Panc1 (cell line): ENCODE results near the gene WHAMM. TPM values are rescaled to one million over a fixed set of nuclear protein-coding genes. Genes with fewer than 3 reads are reported as not detected.

Experiments used
- ATAC-seq: fragments of 200-7000 bp; cut with Tn5 transposase; 2 replicates; pipeline ENCODE4 v1.9.1; 2020; ENCODE audit warnings: mild to moderate bottlenecking, moderate library complexity
- BruUV-seq: library from RNA; stranded (reverse); fragments of 400-500 nt; replicated peaks from 2 replicates; lab custom pipeline; 2021; lab: Mats Ljungman, UMichigan
- CTCF ChIA-PET: fragments of 300-600 bp; sonication (Branson Sonifier 250); formaldehyde crosslinking; loops from one replicate; lab custom pipeline; 2022; ENCODE audit warnings: antibody characterized with exemption; lab: Charles Lee
- POLR2A ChIA-PET: fragments of 300-600 bp; sonication (Branson Sonifier 250); formaldehyde crosslinking; loops from one replicate; lab custom pipeline; 2022; ENCODE audit warnings: antibody characterized with exemption; lab: Charles Lee
- DNase-seq: peaks from one replicate; pipeline ENCODE4 v3.0.0-alpha.2; 2010; ENCODE audit warnings: low read depth, low spot score
- H3K27ac ChIP-seq: 2 replicates; pipeline ENCODE4 v1.5.1; 2011; ENCODE audit warnings: mild to moderate bottlenecking, low read length, inconsistent platforms
- H3K27me3 ChIP-seq: fragments of 200-500 bp; sonication (Bioruptor generic); 2 replicates; pipeline ENCODE4 v1.6.0; 2014; ENCODE audit warnings: low read length, inconsistent platforms; ENCODE audit not compliant: control insufficient read depth, insufficient read depth
- H3K36me3 ChIP-seq: fragments of 200-500 bp; sonication (Bioruptor generic); 2 replicates; pipeline ENCODE4 v1.5.1; 2014; ENCODE audit warnings: inconsistent platforms, mild to moderate bottlenecking, low read length, moderate library complexity; ENCODE audit not compliant: control insufficient read depth, insufficient read depth
- H3K4me1 ChIP-seq: 2 replicates; pipeline ENCODE4 v1.5.1; 2011; ENCODE audit warnings: inconsistent platforms, mild to moderate bottlenecking, low read length, moderate library complexity; ENCODE audit not compliant: control insufficient read depth, insufficient read depth
- H3K4me3 ChIP-seq, 2 experiments: 2 replicates each; pipeline ENCODE4 v1.5.1; 2011 to 2012; ENCODE audit warnings: low read depth in 2 of 2, low read length in 2 of 2, mild to moderate bottlenecking in 2 of 2, inconsistent platforms in 1 of 2, moderate library complexity in 1 of 2
- H3K9me3 ChIP-seq: fragments of 200-500 bp; sonication (Bioruptor generic); 2 replicates; pipeline ENCODE4 v1.5.1; 2014; ENCODE audit warnings: low read depth, mild to moderate bottlenecking, inconsistent platforms, low read length, moderate library complexity; ENCODE audit not compliant: control insufficient read depth, insufficient read depth
- CTCF ChIP-seq: fragments of 450-650 bp; IDR thresholded peaks from 2 replicates; pipeline ENCODE4 v1.5.1; 2017; ENCODE audit warnings: mild to moderate bottlenecking
- POLR2AphosphoS5 ChIP-seq: IDR thresholded peaks from 2 replicates; pipeline ENCODE4 v1.6.1; 2012; ENCODE audit warnings: mild to moderate bottlenecking, low read depth, low read length, moderate library complexity
- REST ChIP-seq, 2 experiments: IDR thresholded peaks; 2 replicates each; pipeline ENCODE4 v1.6.1; 2011 to 2012; ENCODE audit warnings: low read depth in 2 of 2, control low read depth in 1 of 2, low read length in 1 of 2, mild to moderate bottlenecking in 1 of 2, moderate library complexity in 1 of 2; ENCODE audit not compliant: insufficient read depth in 1 of 2
- SIN3A ChIP-seq: IDR thresholded peaks from 2 replicates; pipeline ENCODE4 v1.6.1; 2012; ENCODE audit warnings: low read depth, mild to moderate bottlenecking, low read length, moderate library complexity, borderline replicate concordance; ENCODE audit not compliant: insufficient read depth
- TCF7L2 ChIP-seq: IDR thresholded peaks from 2 replicates; pipeline ENCODE4 v1.6.1; 2011; ENCODE audit warnings: mild to moderate bottlenecking, low read depth, low read length, inconsistent platforms
- in situ Hi-C: cut with HindIII; loops from 2 replicates; pipeline ENCODE4 v1.10.0; 2016; ENCODE audit warnings: low sequenced_read_pairs, low pct_unique_long_range_greater_than_20kb
- intact Hi-C: fragments of 100-400 bp; cut with micrococcal nuclease; formaldehyde crosslinking; loops from one replicate; pipeline ENCODE4 v1.10.0; 2022; ENCODE audit not compliant: unreplicated experiment
- total RNA-seq: library from RNA; stranded (reverse); gene quantifications from one replicate; pipeline ENCODE4 v1.2.1, GENCODE V29; 2021; ENCODE audit not compliant: unreplicated experiment

The WHAMM gene
- total RNA-seq, 1 experiment from 2014 or later, result 8.8 TPM

- in situ Hi-C loops, result no loop called here
- H3K36me3 ChIP-seq, result no peaks in the 10 kb centered on the region
- TF ChIP-seq SIN3A, result no peak
- TF ChIP-seq TCF7L2, result no peak
- no peak for TF ChIP-seq REST (IDR thresholded peaks at IDR 0.05; ENCODE audit: insufficient read depth in 1 of 2, low read depth in 2 of 2, low read length in 1 of 2)
- TF ChIP-seq POLR2AphosphoS5, result no peak
- no peak for TF ChIP-seq CTCF
- intact Hi-C loops, result no loop called here
- ChIA-PET POLR2A (no interaction called here), CTCF (no interaction called here)
- H3K27ac ChIP-seq, result no peak overlapping the region
- no peaks in the 10 kb centered on the region for H3K9me3 ChIP-seq
- no peaks in the 10 kb centered on the region for H3K4me1 ChIP-seq
- H3K4me3 ChIP-seq, result no peak overlapping the region
- no TSS peak for BruUV-seq
- no peak for ATAC-seq
- H3K27me3 ChIP-seq, result no peaks in the 10 kb centered on the region
- no peak for DNase-seq
Measured at GRCh38 chr15:82768414-82769054, 40.9 kb upstream of the WHAMM start.

- DNase-seq (no peak), ATAC-seq (peak; percentile 30; the same call in 1 of the 2 replicates)
- Histone ChIP-seq H3K4me1 (no peaks in the 10 kb centered on the region), H3K27ac (no peak overlapping the region), H3K9me3 (no peaks in the 10 kb centered on the region), H3K27me3 (no peaks in the 10 kb centered on the region), H3K4me3 (no peak overlapping the region), H3K36me3 (no peaks in the 10 kb centered on the region)
- intact Hi-C loops (no loop called here), in situ Hi-C loops (no loop called here)
- no peak for TF ChIP-seq POLR2AphosphoS5
- no peak for TF ChIP-seq SIN3A
- no peak for TF ChIP-seq TCF7L2
- CTCF ChIA-PET, result no interaction called here
- POLR2A ChIA-PET, result interaction anchor here (1.8 kb wide), 1 partner anchor 22 kb away, joined by 4 read pairs; no protein-coding TSS in a partner anchor
- no TSS peak for BruUV-seq
Measured at GRCh38 chr15:82771789-82772607, 37.4 kb upstream of the WHAMM start.

GRCh38 chr15:82774496-82774895 is 34.9 kb upstream of the WHAMM start:
- Histone ChIP-seq H3K27ac (no peak overlapping the region), H3K27me3 (no peaks in the 10 kb centered on the region), H3K4me3 (no peak overlapping the region), H3K9me3 (no peaks in the 10 kb centered on the region), H3K4me1 (no peaks in the 10 kb centered on the region), H3K36me3 (no peaks in the 10 kb centered on the region)
- BruUV-seq, result no TSS peak
- intact Hi-C loops (no loop called here), in situ Hi-C loops (no loop called here)
- CTCF ChIA-PET, result no interaction called here
- TF ChIP-seq POLR2AphosphoS5 (no peak), REST (IDR thresholded peaks at IDR 0.05; ENCODE audit: insufficient read depth in 1 of 2, low read depth in 2 of 2, low read length in 1 of 2) (no peak), CTCF (no peak), SIN3A (no peak), TCF7L2 (no peak)
- no peak for ATAC-seq
- DNase-seq, result no peak
- POLR2A ChIA-PET, result no interaction called here
